HG02623 (cell line): ENCODE data around the gene PCDHA5.
"Not testable (repeated sequence)": the region's sequence is repeated elsewhere in the genome, so short reads cannot be mapped to it uniquely, and the experiment has no call there.

Experiments used
- ATAC-seq: cut with Tn5 transposase; IDR thresholded peaks from one replicate; pipeline ENCODE4 v1.9.1; 2021; ENCODE audit warnings: moderate library complexity; ENCODE audit not compliant: unreplicated experiment

The PCDHA5 gene

GRCh38 chr5:140821375-140822280 is at the start of gene PCDHA5:
TSS of gene PCDHA5 (plus strand) at chr5:140821613.
- no peak for ATAC-seq

- no peak for ATAC-seq
These were observed 40.9 kb upstream of the PCDHA5 start for GRCh38 chr5:140780512-140780911.

- no peak for ATAC-seq
These were observed 35.3 kb upstream of the PCDHA5 start, which contains the start of gene PCDHA1 for GRCh38 chr5:140785905-140786686. TSS of gene PCDHA1 (plus strand) at chr5:140786140.

- ATAC-seq = not testable (repeated sequence)
These were observed 34.0 kb upstream of the PCDHA5 start for GRCh38 chr5:140787422-140787821.

- ATAC-seq = not testable (repeated sequence)
These were observed 33.4 kb upstream of the PCDHA5 start for GRCh38 chr5:140787849-140788504.

- ATAC-seq = no peak
These were observed 30.3 kb upstream of the PCDHA5 start for GRCh38 chr5:140791089-140791488.

GRCh38 chr5:140794595-140795258 is 26.7 kb upstream of the PCDHA5 start, which contains the start of gene PCDHA2:
TSS of gene PCDHA2 (plus strand) at chr5:140794852.
- ATAC-seq = no peak

- no peak for ATAC-seq
These were observed 26.2 kb upstream of the PCDHA5 start for GRCh38 chr5:140795259-140795641.

- ATAC-seq = not testable (repeated sequence)
These were observed 25.2 kb upstream of the PCDHA5 start for GRCh38 chr5:140796072-140796717.

GRCh38 chr5:140796718-140797095 is 24.7 kb upstream of the PCDHA5 start:
- ATAC-seq = no peak

- ATAC-seq = no peak
These were observed 20.5 kb upstream of the PCDHA5 start, which contains the start of gene PCDHA3 for GRCh38 chr5:140800816-140801493. TSS of gene PCDHA3 (plus strand) at chr5:140801057.

GRCh38 chr5:140801494-140801841 is 19.9 kb upstream of the PCDHA5 start:
- no peak for ATAC-seq

- ATAC-seq = not testable (repeated sequence)
These were observed 19.0 kb upstream of the PCDHA5 start for GRCh38 chr5:140802381-140802780.

- ATAC-seq = no peak
These were observed 18.6 kb upstream of the PCDHA5 start for GRCh38 chr5:140802781-140803271.

- ATAC-seq = no peak
These were observed 14.3 kb upstream of the PCDHA5 start, which contains the start of gene PCDHA4 for GRCh38 chr5:140806834-140807775. TSS of gene PCDHA4 (plus strand) at chr5:140807068.

GRCh38 chr5:140808241-140808888 is 13.0 kb upstream of the PCDHA5 start:
- not testable (repeated sequence) for ATAC-seq

GRCh38 chr5:140808889-140809291 is 12.5 kb upstream of the PCDHA5 start:
- ATAC-seq = no peak

GRCh38 chr5:140822281-140822629 is 842 bp downstream of the PCDHA5 start:
- ATAC-seq = no peak
